Stimulated activated CD4-positive, alpha-beta T cell treated with anti-CD3 and anti-CD28 coated beads, Interleukin-2, amount 100 ng/mL, for 24 hours (primary cell): ENCODE data around the gene QRICH1.
"Not testable (repeated sequence)": the region's sequence is repeated elsewhere in the genome, so short reads cannot be mapped to it uniquely, and the experiment has no call there.

Experiments used
- DNase-seq, 2 donors: peaks; one replicate each; pipeline ENCODE4 v3.0.0-alpha.2; 2020

The QRICH1 gene

DNA sequence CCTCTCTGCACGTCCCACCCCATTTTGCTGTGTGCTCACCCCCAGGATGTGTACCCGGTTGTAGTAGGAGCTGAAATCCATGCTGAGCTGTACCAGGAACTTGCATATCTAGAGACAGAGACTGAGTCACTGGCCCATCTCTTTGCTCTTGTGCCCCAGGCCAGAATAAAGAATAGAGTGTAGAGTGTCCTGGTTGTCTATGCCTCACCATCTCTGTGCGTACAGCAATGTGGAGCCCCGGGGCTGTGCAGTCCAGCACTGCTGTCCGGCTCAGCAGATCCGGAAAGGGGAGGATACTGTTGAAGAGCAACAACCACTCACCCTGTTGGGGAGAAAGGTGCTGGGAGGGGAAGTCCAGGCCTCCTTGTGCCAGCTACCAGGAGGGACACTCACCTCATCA lies 78.1 kb downstream of the QRICH1 start:
- DNase-seq = no peak

DNA sequence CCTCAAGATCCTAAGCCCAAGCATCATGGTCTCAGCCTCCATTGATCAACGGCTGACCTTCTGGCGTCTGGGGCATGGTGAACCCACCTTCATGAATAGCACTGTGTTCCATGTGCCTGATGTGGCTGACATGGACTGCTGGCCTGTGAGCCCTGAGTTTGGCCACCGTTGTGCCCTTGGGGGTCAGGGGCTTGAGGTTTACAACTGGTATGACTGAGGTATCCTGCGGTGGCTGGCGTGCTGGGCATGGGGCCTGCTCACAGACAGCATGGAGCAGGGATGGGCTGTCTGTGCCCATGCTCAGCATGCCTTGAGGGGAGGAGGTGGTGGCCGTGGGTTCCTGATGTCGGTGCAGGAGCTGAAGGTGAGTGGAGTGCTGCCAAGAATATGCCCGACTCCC lies 78.8 kb downstream of the QRICH1 start:
- DNase-seq = no peak

DNA sequence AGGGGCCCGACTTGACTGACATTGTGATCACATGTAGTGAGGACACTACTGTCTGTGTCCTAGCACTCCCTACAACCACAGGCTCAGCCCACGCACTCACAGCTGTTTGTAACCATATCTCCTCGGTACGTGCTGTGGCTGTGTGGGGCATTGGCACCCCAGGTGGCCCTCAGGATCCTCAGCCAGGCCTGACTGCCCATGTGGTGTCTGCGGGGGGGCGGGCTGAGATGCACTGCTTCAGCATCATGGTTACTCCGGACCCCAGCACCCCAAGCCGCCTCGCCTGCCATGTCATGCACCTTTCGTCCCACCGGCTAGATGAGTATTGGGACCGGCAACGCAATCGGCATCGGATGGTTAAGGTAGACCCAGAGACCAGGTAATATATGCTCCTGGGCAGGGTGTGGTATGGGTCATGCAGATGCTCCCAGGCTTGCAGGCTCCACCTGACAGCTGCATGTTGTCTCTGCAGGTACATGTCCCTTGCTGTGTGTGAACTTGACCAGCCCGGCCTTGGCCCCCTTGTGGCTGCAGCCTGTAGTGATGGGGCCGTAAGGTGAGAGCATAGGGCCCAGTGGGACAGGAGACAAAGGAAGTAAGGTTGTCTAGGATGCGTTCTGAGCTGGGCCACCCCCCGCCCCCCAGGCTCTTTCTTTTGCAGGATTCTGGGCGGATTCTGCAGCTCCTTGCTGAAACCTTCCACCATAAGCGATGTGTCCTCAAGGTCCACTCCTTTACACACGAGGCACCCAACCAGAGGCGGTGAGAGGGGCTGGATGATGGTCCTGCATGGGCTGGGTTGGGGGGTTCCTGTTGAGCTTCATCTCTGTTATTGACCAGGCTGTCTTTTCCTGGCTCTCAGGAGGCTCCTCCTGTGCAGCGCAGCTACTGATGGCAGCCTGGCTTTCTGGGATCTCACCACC lies 79.9 kb downstream of the QRICH1 start:
- peak; percentile 61 to 65 for DNase-seq

DNA sequence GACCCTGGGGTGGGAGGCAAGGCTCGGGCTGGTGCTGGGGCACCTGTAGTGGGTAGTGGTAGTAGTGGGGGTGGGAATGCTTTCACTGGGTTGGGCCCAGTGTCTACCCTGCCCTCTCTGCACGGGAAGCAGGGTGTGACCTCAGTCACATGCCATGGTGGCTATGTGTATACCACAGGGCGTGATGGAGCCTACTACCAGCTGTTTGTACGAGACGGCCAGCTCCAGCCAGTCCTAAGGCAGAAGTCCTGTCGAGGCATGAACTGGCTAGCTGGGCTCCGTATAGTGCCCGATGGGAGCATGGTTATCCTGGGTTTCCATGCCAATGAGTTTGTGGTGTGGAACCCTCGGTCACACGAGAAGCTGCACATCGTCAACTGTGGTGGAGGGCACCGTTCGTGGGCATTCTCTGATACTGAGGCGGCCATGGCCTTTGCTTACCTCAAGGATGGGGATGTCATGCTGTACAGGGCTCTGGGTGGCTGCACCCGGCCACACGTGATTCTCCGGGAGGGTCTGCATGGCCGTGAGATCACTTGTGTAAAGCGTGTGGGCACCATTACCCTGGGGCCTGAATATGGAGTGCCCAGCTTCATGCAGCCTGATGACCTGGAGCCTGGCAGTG lies 80.6 kb downstream of the QRICH1 start:
- DNase-seq = no peak

DNA sequence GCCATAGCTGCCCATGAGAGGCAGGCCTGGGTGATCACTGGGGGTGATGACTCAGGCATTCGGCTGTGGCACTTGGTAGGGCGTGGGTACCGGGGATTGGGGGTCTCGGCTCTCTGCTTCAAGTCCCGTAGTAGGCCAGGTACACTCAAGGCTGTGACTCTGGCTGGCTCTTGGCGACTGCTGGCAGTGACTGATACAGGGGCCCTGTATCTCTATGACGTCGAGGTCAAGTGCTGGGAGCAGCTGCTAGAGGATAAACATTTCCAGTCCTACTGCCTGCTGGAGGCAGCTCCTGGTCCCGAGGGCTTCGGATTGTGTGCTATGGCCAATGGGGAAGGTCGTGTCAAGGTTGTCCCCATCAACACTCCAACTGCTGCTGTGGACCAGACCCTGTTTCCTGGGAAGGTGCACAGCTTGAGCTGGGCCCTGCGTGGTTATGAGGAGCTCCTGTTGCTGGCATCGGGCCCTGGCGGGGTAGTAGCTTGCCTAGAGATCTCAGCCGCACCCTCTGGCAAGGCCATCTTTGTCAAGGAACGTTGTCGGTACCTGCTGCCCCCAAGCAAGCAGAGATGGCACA lies 81.3 kb downstream of the QRICH1 start:
- no peak for DNase-seq

DNA sequence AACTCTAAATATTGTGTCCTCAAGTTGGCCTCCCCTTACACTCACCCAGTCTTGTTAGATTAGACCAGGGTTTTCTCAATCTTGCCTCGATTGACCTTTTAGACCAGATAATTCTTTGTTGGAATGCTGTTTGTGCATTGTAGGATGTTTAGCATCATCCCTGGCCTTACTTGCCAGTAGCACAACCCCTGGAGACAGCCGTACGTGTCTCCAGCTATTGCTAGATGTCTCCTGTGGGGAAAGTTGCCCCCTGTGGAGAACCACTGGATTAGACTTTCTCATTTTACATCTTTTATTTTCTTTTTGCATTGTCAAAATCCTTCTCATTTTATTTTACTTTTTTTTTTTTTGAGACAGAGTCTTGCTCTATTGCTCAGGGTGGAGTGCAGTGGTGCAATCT lies 84.5 kb downstream of the QRICH1 start:
- no peak for DNase-seq

DNA sequence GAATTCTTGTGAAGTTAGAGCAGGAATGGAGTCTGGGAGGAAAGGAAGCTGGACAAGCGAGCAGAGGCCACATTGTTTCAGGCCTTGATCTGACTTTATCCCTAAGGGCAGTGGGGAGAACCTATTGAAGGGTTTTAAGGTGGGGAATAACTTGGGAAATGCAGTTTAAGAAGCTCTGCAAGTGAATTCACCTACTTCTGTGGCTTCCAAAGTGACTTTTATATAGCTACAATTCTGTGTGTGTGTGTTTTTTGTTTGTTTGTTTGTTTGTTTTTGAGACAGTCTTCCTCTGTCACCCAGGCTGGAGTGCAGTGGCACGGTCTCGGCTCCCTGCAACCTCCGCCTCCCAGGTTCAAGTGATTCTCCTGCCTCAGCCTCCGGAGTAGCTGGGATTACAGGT lies 85.2 kb downstream of the QRICH1 start:
- DNase-seq = not testable (repeated sequence)

DNA sequence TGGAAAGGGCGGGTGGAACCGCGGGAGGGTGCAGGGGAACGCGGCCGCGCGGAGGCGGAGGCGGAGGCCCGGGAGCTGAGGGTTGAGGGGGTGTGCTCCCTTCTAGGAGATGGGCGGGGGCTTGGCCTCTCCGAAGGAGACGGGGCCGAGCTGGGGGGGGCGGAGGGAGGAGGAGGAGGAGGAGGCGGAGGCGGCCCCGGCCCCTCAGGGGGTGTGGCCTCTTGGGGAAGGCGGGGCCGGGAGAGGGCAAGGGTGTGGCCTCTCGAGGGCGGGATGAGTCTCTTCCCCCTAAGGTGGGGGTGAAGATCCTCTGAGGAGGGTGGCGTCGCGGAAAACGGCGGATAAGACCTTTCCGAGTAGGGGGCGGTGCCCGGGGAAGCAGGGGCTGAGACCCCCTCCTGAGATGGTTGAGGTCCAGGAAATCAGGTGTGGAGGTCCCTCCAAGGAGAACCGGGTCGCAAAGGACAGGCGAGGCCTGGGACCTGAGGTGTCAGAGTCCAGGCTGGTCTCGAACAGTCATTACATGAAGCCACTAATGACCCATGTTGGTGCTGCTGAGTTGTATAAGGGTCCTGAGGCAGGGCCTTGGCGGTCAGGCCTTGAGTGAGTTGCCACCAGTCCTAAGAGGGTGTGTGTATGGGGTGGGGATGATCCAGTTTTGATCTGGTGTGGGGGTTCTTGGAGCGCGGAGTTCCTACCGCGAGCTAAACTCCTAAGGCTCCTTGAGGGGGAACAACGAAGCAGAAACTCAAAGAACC lies 85.9 kb downstream of the QRICH1 start:
- peak; percentile 85 to 91 for DNase-seq

DNA sequence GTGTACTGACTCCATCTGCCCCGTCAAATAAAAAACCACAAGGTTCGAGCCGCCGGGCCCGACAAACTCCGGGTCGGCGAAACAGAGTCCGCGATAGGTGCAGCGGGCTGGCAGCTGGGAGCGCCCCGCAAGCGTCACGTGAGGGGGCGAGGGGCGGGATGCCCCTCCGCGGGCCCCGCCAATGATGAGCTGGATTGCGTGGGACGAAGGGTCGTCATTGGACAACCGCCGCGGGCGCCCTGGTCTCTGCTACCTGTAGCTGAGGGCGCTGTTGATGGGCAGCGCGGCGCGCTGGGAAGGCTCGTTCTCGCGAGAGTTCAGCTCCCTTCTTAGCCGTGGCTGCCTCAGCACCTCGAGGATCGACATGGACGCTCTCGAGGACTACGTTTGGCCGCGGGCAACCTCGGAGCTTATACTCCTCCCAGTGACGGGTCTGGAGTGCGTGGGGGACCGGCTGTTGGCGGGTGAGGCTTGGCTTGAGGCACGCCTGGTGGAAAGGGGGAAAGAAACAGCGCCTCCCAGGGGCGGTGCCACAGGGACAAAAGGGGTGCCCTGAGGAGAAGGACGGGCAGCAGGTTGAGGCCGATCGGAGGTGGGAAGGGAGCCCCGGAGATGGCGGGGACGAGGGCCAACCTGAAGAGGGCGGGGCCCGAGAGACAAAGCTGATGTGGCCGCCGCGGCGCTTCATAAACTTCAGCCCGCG lies 86.7 kb downstream of the QRICH1 start, which contains the start of gene WDR6:
Gene WDR6, plus strand, starts transcription at position 324 of the 703 bp plus-strand sequence. Its CDS starts 41 bp downstream, at position 365.
- peak; percentile 96 to 97 for DNase-seq

DNA sequence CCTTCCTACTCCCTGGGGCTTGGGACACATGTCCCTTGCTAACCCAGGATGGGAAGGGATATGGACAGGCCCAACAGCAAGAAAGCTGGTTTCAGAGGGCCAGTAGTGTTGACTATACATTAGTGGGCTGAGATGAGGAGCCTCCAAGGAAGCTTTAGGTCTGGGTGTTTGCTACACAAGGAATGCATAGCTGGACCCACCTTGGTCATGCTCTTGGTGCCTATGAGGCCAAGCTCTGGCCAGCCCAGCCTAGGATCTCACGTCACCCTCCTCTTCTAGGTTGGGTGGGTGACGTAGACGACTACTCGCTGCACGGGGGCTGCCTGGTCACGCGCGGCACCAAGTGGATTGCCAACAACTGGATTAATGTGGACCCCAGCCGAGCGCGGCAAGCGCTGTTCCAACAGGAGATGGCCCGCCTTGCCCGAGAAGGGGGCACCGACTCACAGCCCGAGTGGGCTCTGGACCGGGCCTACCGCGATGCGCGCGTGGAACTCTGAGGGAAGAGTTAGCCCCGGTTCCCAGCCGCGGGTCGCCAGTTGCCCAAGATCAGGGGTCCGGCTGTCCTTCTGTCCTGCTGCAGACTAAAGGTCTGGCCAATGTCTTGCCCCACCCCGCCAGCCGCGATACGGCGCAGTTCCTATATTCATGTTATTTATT lies 87.3 kb downstream of the QRICH1 start:
- DNase-seq = no peak

DNA sequence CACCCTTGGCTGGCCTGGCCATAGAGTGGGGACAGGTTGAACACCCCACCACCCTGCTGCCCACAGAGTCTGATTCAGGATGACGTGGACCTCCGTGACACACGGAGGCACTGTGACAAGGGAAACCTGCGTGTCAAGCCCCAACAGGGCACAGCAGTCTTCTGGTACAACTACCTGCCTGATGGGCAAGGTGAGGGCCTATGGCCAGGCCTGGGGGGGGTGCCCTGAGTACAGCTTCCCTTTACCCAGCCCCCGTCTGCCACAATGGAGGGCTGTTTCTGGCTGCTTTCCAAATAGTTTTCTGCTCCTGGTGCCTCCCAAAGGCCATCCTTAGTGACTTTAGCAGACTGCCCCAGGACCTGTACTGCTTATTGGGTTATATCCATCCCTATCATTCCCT lies 87.9 kb downstream of the QRICH1 start:
- no peak for DNase-seq

DNA sequence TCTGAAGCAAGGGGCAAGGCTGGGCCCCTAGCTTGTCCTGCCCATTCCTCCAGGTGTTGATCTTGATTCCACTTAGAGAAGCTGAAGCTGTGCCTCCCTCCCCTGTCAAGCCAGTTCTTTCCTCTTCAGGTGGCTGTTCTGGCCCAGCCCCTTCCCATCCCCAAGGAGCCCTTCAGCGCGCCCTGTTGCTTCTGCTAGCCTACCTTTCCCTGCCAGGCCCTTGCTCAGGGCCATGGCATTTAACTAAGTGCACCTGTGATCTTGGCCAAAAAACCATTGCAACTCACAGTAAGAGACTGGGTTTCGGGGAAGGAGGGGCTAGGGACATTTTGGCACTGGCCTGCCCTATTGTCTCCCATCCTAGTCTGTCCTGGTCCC lies 88.6 kb downstream of the QRICH1 start:
- DNase-seq = no peak

DNA sequence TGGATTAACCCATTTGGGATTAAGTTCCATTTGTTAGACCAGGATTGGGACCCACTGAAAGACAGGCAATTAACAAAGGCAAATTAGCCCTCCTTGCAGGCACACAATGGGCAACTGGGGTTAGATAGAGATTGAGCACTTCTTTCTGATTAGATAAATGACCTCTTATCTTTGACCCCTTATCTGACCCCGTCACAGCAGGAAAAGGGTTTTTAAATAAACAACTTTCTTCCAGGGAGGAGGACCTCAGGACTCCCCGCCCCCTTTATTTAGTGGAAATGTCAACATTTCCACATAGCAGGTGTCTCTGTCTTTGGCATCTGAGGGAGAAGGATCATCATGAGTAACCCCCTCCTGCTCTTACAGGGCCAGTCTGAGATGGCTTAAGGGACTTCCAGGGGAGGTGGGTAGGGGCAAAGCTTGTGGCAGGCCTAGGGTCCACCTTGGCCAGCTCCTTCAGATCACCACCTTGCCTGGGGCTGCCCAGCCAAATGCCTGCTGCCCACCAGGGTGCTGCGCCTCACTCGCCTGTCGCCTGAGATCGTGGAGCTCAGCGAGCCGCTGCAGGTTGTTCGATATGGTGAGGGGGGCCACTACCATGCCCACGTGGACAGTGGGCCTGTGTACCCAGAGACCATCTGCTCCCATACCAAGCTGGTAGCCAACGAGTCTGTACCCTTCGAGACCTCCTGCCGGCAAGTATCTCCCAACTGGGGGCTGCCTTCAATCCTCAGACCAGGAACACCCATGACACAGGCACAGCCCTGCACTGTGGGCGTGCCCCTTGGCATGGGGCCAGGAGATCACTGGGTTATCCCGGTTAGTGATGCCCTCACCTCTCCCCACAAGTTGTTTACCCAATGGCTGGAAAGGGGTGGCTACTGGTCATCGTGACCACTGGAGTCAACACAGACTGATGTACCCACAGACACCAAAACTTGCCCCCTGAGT lies 89.2 kb downstream of the QRICH1 start:
- DNase-seq = no peak

DNA sequence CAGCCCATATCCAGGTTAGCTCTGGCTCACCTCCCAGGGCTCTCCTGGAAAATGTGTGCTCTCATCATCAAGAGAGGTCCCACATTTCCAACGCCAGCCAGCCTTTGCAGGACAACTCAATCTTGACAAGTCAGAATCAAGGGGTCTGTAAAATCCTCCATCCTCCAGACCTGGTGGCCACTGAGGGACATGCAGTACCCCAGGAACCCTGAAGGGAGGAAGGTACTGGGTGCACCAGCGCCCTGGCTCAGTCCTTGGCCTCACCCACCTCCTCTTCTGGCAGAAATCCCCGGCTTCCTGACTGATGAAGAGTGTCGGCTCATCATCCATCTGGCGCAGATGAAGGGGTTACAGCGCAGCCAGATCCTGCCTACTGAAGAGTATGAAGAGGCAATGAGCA lies 92.7 kb downstream of the QRICH1 start:
- no peak for DNase-seq

DNA sequence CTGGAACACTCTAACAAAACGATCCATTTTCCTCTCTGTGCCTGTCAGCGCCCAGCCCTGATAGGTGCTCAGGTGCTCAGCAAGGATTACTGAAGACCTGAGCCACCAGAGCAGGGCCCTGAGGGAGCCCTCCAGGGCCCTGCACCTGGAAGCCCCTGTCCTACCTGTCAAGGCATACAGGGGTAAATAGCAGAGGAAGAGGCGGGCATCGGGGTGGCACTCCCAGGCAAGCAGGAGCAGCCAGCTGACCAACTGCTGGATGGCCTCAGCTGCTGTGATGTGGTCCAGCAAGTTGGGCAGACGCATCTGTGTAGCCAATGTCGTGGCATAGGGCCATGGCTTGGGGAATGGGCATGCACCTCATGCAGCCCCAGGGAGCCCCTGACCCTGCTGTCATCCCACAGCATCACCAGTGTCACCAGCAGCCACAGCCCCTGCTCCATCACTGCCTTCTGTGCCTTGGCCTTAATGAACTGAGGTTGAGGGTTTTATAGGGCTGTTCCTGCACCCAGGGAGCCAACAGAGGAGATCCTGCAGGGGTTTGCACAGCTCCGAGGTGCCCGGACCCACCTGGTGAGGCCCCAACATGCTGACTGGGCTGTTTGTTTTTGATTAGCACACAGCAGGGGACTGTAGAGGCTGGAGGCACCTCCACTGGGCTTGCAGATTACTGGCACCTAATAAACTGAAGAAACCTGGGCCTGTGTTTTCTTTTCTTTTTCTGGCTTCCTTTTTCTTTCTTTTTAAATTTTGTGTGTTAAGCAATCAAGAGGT lies 94.6 kb downstream of the QRICH1 start:
- DNase-seq = no peak

DNA sequence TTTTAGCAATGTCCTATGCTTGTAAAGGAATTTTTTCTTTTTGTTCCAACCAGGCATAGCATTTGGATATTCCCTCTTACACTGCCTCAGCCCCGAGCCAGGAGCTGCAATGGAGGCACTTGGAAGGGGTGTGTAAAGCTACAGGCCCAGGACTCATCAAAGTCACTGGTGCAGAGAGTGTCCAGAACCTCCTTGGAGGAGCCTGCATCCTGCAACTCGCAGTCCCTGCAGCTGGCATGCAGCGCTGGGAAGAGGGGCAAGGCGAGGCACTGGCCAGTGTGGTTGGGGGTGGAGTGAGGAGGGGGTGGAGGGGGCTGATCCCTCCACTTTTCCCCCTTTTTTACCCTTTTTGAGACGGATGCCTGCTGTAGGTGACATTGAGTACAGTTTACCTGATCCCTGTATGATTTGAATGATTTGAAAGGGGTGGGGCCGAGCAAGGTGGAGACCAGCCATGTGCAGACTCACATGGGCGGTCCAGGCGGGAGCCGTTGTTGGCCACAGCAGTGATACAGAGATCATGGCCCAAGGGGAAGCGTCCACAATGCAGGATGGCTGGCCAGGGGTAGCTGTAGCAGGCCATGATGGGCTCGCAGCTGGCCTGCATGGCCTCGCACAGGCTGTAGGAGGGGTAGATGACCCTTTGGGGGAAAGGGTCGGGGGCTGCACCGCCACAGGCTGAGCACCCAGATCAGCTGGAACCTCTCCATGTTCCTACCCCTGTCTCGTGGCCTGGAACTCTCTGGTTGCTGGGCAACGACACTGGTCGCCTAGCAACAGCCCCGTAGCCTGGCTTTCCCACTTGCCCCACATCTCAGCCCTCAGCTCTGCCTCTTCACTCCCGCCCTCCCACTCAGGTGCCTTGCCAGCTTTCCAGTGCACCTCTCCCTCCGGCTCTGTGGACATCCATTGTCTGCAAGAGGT lies 95.9 kb downstream of the QRICH1 start:
- no peak for DNase-seq

DNA sequence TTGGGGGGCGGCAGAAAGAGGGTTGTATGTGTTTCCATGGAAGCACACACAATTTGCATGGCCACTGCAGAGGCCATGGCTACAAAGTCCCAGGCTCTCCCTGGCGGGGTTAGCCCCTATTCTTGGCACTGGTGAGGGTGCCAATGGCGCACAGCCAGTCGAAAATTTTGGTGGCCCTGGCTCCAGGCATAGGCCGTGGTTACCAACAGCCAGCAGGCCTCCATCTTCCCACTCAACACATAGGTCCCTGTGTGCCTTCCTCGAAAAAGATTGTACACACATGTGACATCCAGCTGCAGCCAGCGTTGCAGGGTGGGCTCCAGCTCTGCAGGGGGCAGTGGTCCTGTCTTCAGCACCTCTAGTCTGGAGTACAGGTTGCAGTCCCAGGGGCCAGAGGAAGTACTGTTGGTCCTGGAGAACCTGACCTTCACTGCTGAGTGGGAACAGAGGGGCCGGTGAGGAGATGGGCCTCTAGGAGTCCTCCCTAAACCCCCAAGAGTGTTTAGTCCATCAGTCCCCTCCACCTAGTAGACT lies 96.7 kb downstream of the QRICH1 start:
- DNase-seq = no peak

DNA sequence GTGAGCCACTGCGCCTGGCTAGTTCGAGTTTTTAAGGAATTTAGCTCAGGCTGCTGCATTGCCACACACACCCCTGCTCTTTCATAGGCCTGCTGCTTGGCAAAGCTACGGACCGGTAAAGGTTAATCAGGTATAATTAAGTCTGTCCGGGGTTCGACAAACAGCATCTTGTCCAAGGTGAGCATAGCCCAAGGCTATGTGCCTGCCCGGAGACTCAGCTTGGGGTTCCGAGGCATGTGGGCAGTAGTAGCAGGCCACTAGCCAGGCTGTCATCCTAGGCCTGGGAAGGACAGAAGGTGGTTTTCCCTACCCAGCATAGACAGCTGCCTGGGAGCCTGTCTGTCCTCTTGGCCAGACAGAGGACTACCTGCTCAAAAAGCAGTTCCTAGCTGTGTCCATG lies 97.2 kb downstream of the QRICH1 start:
- no peak for DNase-seq

DNA sequence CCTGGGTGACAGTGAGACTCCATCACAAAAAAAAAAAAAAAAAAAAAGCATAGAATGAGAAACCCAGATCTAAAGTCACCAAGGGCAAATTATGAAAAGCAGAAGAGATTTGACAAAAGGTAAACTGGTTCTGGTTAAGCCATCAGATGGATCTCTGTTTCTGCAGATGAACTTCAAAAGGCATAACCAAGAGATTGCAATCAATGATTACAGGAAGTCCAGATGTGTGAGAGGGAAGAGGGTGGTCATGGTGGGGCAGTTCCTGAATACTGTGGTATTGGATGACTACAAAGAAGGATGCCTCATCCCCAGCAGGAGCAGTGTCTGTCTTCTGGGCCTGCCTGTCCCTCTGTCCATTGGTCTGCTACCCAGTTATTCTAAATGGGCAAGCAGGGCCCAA lies 100.0 kb downstream of the QRICH1 start:
- DNase-seq = no peak
